ENCODE results near the gene CRACDL.

GRCh38 chr2:98819231-98819766 is 116.7 kb downstream of the CRACDL start:
- TF ChIP-seq CTCF (IDR thresholded peaks at IDR 0.05; ENCODE audit: extremely low read depth in 1 of 2, insufficient read depth in 1 of 2, low read depth in 1 of 2, low read length in 2 of 2) (no peak), MAX (IDR thresholded peaks at IDR 0.05; ENCODE audit: insufficient read depth, insufficient read length) (no peak), FOS (IDR thresholded peaks at IDR 0.05; ENCODE audit: borderline replicate concordance, insufficient read depth, low read length) (no peak)
